ENCODE data around the gene MS4A4A. TPM values are rescaled to one million over a fixed set of nuclear protein-coding genes. Genes with fewer than 3 reads are reported as not detected.

Gene MS4A4A
- total and polyA plus RNA-seq, 2 of the 4 experiments (the other 2 are of a cell fraction) = not detected

GRCh38 chr11:60257956-60258722, 22.3 kb upstream of the MS4A4A start (continued):
- TF ChIP-seq, protein P1, sequence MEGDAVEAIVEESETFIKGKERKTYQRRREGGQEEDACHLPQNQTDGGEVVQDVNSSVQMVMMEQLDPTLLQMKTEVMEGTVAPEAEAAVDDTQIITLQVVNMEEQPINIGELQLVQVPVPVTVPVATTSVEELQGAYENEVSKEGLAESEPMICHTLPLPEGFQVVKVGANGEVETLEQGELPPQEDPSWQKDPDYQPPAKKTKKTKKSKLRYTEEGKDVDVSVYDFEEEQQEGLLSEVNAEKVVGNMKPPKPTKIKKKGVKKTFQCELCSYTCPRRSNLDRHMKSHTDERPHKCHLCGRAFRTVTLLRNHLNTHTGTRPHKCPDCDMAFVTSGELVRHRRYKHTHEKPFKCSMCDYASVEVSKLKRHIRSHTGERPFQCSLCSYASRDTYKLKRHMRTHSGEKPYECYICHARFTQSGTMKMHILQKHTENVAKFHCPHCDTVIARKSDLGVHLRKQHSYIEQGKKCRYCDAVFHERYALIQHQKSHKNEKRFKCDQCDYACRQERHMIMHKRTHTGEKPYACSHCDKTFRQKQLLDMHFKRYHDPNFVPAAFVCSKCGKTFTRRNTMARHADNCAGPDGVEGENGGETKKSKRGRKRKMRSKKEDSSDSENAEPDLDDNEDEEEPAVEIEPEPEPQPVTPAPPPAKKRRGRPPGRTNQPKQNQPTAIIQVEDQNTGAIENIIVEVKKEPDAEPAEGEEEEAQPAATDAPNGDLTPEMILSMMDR (conservative IDR thresholded peaks at IDR 0.05; ENCODE audit: low read depth, low read length) = no peak
- TF ChIP-seq CEBPB (IDR thresholded peaks at IDR 0.05; ENCODE audit: low read depth, low read length) (no peak), RAD21 (IDR thresholded peaks at IDR 0.05; ENCODE audit: low read length) (no peak)

DNA sequence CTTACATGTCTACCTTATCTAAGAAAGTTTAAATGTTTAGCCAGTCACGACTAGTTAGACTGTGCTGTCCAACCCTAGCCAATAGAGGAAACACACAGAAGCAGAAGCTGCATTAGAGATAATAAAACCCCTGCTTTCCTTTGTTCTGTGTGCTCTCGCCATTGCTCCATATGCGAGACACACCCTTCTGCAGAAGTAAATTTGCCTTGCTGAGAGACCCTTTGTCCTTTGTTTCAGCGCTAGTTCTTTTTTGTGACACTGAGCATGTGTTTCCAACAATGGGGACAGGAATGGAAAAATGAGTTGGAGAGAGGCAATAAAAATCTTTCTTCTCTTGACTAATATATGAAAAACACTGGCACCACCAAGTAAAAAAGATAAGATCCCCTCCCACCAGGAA, 19.5 kb upstream of the MS4A4A start:
- dilution Hi-C loops (cut with HindIII; ENCODE audit: low sequenced_read_pairs, unreplicated experiment) (no loop called here), in situ Hi-C loops (cut with MboI; ENCODE audit: low sequenced_read_pairs) (no loop called here), intact Hi-C loops (cut with micrococcal nuclease) (loop anchor here (10.0 kb wide), 2 partner anchors 354 to 436 kb away; no protein-coding TSS in a partner anchor)
- H4K91ac ChIP-seq (ENCODE audit: insufficient read depth, low read depth, low read length) = no peak overlapping the region
- H2AK5ac ChIP-seq (ENCODE audit: low read depth, low read length) = no peak overlapping the region
- BruUV-seq (replicated peaks) = no TSS peak
- H3K4me2 ChIP-seq (ENCODE audit: low read depth, low read length) = no peak overlapping the region
- no peak overlapping the region for H3K23ac ChIP-seq (ENCODE audit: low read depth, low read length)
- no peak overlapping the region for H2AFZ ChIP-seq (replicated peaks; ENCODE audit: low read length, poor library complexity)
- WGBS, 2 experiments (ENCODE audit: extremely low coverage in 2 of 2, insufficient read length in 1 of 2) = 58% methylated on average over 2 of the region's 4 CpGs; no CpG with 5 or more reads in 1 of the 2 experiments
- H3K9ac ChIP-seq (ENCODE audit: low read depth, low read length) = no peak overlapping the region
- no peak overlapping the region for H4K5ac ChIP-seq (ENCODE audit: low read depth, low read length)
- H2BK120ac ChIP-seq (ENCODE audit: low read depth, low read length) = no peak overlapping the region
- H2BK5ac ChIP-seq (ENCODE audit: low read depth, low read length, poor library complexity, severe bottlenecking) = no peak overlapping the region
- no peak overlapping the region for H2BK15ac ChIP-seq (ENCODE audit: low read depth, low read length)
- no peak overlapping the region for H3K18ac ChIP-seq (ENCODE audit: low read depth, low read length)
- ChIA-PET POLR2A (ENCODE audit: unreplicated experiment) (no interaction called here), CTCF (no interaction called here)
- DNase-seq (no peak), ATAC-seq (ENCODE audit: low read depth) (no peak)
- H4K8ac ChIP-seq (ENCODE audit: low read depth in 2 of 2, low read length in 2 of 2) = no peak overlapping the region
- H3K27ac ChIP-seq (ENCODE audit: insufficient read depth, low read length) = no peak overlapping the region
- H3K4ac ChIP-seq (ENCODE audit: low read depth, low read length) = no peak overlapping the region
- no peaks in the 10 kb centered on the region for H3K36me3 ChIP-seq (ENCODE audit: control insufficient read depth, insufficient read depth, low read length)
- H3K4me1 ChIP-seq (ENCODE audit: control insufficient read depth, insufficient read depth, low read length) = no peaks in the 10 kb centered on the region
- H3K56ac ChIP-seq (ENCODE audit: extremely low read depth, insufficient read depth, low read length) = no peak overlapping the region
- no peaks in the 10 kb centered on the region for H3K27me3 ChIP-seq (ENCODE audit: control insufficient read depth, insufficient read depth, low read length)
- peaks cover 2% of the 10 kb centered on the region; the same call in 1 of the 2 replicates for H3K9me3 ChIP-seq (ENCODE audit: control insufficient read depth, insufficient read depth, low read length)
- H3K9me1 ChIP-seq (ENCODE audit: insufficient read depth, low read length) = no peaks in the 10 kb centered on the region
- no peak overlapping the region for H2BK20ac ChIP-seq (ENCODE audit: low read depth, low read length)
- H3K79me1 ChIP-seq (ENCODE audit: low read depth in 1 of 2, low read length in 2 of 2) = no peaks in the 10 kb centered on the region
- no peak for TF ChIP-seq FOS (IDR thresholded peaks at IDR 0.05; ENCODE audit: low read depth, low read length)
- no peak for TF ChIP-seq POLR2A (IDR thresholded peaks at IDR 0.05; ENCODE audit: low read depth, low read length)
- TF ChIP-seq BHLHE40 (IDR thresholded peaks at IDR 0.05; ENCODE audit: low read depth, low read length) = no peak
- TF ChIP-seq, protein P2, sequence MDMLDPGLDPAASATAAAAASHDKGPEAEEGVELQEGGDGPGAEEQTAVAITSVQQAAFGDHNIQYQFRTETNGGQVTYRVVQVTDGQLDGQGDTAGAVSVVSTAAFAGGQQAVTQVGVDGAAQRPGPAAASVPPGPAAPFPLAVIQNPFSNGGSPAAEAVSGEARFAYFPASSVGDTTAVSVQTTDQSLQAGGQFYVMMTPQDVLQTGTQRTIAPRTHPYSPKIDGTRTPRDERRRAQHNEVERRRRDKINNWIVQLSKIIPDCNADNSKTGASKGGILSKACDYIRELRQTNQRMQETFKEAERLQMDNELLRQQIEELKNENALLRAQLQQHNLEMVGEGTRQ (IDR thresholded peaks at IDR 0.05; ENCODE audit: low read depth, low read length) = no peak
- no peak for TF ChIP-seq CEBPB (IDR thresholded peaks at IDR 0.05; ENCODE audit: low read depth, low read length)
- no peak overlapping the region for H3K14ac ChIP-seq (replicated peaks; ENCODE audit: low read depth, low read length)
- H3K4me3 ChIP-seq (ENCODE audit: insufficient read depth, low read depth, low read length) = no peak overlapping the region
- no peak overlapping the region for H2AK9ac ChIP-seq (replicated peaks; ENCODE audit: low read depth, low read length, poor library complexity)
- H4K20me1 ChIP-seq (ENCODE audit: insufficient read depth, low read length) = no peaks in the 10 kb centered on the region

All from IMR-90 (cell line).